HEK293T (cell line): Measurements from ENCODE around the gene SDC4.

Source experiments
- CTCF ChIA-PET: fragments of 350-600 bp; formaldehyde crosslinking; extraction: SDS; loops from one replicate; lab custom pipeline; 2021; ENCODE audit warnings: antibody characterized with exemption, inconsistent platforms; lab: Yijun Ruan, JAX
- POLR2A ChIA-PET: fragments of 350-600 bp; formaldehyde crosslinking; extraction: SDS; loops from one replicate; lab custom pipeline; 2020; ENCODE audit warnings: antibody characterized with exemption, inconsistent platforms; lab: Yijun Ruan, JAX
- DNase-seq: peaks from one replicate; pipeline ENCODE4 v3.0.0; 2012; ENCODE audit warnings: mixed read lengths; ENCODE audit errors: extremely low spot score
- ARNT ChIP-seq: fragments of 450-650 bp; IDR thresholded peaks from 2 replicates; pipeline ENCODE4 v1.6.1; 2017; ENCODE audit warnings: mild to moderate bottlenecking
- BHLHE40 ChIP-seq: fragments of 450-650 bp; IDR thresholded peaks from 2 replicates; pipeline ENCODE4 v1.6.1; 2016; ENCODE audit warnings: mild to moderate bottlenecking, moderate library complexity, borderline replicate concordance
- CTBP1 ChIP-seq: fragments of 450-650 bp; IDR thresholded peaks from 2 replicates; pipeline ENCODE4 v1.6.1; 2016; ENCODE audit warnings: borderline replicate concordance
- ELF4 ChIP-seq: fragments of 450-650 bp; IDR thresholded peaks from 2 replicates; pipeline ENCODE4 v1.6.1; 2017; ENCODE audit warnings: antibody characterized with exemption
- FOXA1 ChIP-seq: fragments of 450-650 bp; IDR thresholded peaks from 2 replicates; pipeline ENCODE4 v1.6.1; 2016; ENCODE audit warnings: mild to moderate bottlenecking
- FOXK2 ChIP-seq: fragments of 450-650 bp; IDR thresholded peaks from 2 replicates; pipeline ENCODE4 v1.6.1; 2016; ENCODE audit warnings: mild to moderate bottlenecking
- FOXM1 ChIP-seq: fragments of 450-650 bp; IDR thresholded peaks from 2 replicates; pipeline ENCODE4 v1.6.1; 2017; ENCODE audit warnings: mild to moderate bottlenecking, borderline replicate concordance
- HDGF ChIP-seq: fragments of 450-650 bp; IDR thresholded peaks from 2 replicates; pipeline ENCODE4 v1.6.1; 2017; ENCODE audit warnings: antibody characterized with exemption, borderline replicate concordance
- L3MBTL2 ChIP-seq: fragments of 450-650 bp; conservative IDR thresholded peaks from 2 replicates; pipeline ENCODE4 v1.6.1; 2016; ENCODE audit warnings: mild to moderate bottlenecking
- LEF1 ChIP-seq: fragments of 450-650 bp; IDR thresholded peaks from 2 replicates; pipeline ENCODE4 v1.6.1; 2017; ENCODE audit warnings: mild to moderate bottlenecking, borderline replicate concordance
- NFRKB ChIP-seq: fragments of 450-650 bp; IDR thresholded peaks from 2 replicates; pipeline ENCODE4 v1.6.1; 2016; ENCODE audit warnings: mild to moderate bottlenecking, moderate library complexity
- SP1 ChIP-seq: fragments of 450-650 bp; IDR thresholded peaks from 2 replicates; pipeline ENCODE4 v1.6.1; 2017
- SUZ12 ChIP-seq: fragments of 450-650 bp; IDR thresholded peaks from 2 replicates; pipeline ENCODE4 v1.6.1; 2016; ENCODE audit warnings: mild to moderate bottlenecking
- TARDBP ChIP-seq: fragments of 450-650 bp; IDR thresholded peaks from 2 replicates; pipeline ENCODE4 v1.6.1; 2016
- ZNF384 ChIP-seq: fragments of 450-650 bp; IDR thresholded peaks from 2 replicates; pipeline ENCODE4 v1.6.1; 2016
- TF ChIP-seq, protein P1 (sequence below): fragments of 450-650 bp; IDR thresholded peaks from 2 replicates; pipeline ENCODE4 v1.6.1; 2016

SDC4 gene

GRCh38 chr20:45339084-45339483 lies 9.1 kb downstream of the SDC4 start:
- no peak for DNase-seq
- ChIA-PET CTCF (no interaction called here), POLR2A (no interaction called here)
- TF ChIP-seq SP1 (no peak), FOXK2 (no peak), CTBP1 (no peak), NFRKB (no peak), FOXA1 (no peak), SUZ12 (no peak), BHLHE40 (no peak), ARNT (no peak)
- TF ChIP-seq, protein P1, sequence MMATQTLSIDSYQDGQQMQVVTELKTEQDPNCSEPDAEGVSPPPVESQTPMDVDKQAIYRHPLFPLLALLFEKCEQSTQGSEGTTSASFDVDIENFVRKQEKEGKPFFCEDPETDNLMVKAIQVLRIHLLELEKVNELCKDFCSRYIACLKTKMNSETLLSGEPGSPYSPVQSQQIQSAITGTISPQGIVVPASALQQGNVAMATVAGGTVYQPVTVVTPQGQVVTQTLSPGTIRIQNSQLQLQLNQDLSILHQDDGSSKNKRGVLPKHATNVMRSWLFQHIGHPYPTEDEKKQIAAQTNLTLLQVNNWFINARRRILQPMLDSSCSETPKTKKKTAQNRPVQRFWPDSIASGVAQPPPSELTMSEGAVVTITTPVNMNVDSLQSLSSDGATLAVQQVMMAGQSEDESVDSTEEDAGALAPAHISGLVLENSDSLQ: no peak

DNA sequence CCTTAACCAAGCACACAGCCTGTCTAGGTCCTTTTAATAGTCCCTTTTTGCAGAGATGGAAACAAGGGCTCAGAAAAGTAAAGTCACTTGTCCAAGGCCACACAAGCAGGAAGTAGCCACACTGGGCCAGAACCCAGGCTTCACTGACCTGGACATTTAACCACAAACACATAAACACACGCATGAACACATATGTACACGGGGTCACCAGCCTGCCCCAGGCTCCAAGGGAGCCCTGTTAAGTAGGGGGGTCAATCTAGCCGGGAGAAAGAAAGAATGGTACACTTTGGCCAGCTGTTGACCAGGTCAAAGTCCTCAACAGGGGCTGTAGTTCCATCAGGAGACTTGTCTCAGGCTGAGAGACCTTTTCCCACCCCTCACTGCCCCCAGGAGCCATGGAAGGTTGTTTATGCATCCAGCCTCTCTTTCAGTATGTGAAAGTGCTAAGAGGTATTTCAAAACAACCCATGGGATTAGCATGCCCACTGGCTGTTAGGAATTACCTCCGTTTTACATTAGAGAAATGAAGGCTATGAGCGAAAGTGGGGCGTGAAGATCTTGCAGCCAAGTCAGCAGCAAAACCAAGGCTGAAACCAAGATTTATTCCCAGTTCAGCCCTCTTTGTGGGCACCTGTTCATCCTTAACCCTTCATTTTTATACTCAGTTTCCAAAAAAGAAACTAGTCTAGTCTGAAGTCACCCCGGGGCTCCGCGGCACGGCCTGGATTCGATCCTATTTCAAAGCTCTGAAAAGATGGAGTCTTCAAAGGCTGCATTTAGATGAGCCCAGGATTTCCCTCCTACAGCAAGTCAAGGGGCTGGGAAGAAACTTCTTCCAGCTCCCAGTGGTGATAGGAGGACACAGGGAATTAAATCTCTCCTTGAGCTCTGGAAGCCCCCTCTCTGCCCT lies 9.8 kb downstream of the SDC4 start:
- TF ChIP-seq FOXA1 (no peak), ZNF384 (no peak), BHLHE40 (no peak), LEF1 (no peak), FOXK2 (no peak), SUZ12 (no peak), SP1 (no peak), CTBP1 (no peak), FOXM1 (no peak), NFRKB (no peak), TARDBP (no peak)
- TF ChIP-seq, protein P1: no peak
- DNase-seq: no peak
- ChIA-PET POLR2A (interaction anchor here (1.5 kb wide), 1 partner anchor 25 kb away, joined by 4 read pairs; the partner anchor contains the start of gene SYS1), CTCF (interaction anchor here (2.2 kb wide), 1 partner anchor 24 kb away, joined by 7 read pairs; the partner anchor contains the start of gene SYS1)

- TF ChIP-seq CTBP1: no peak
- no peak for TF ChIP-seq ZNF384
- no peak for TF ChIP-seq SUZ12
- TF ChIP-seq NFRKB: no peak
- TF ChIP-seq BHLHE40: no peak
- TF ChIP-seq HDGF: no peak
- no peak for TF ChIP-seq FOXA1
- TF ChIP-seq L3MBTL2: no peak
- TF ChIP-seq LEF1: no peak
- no peak for TF ChIP-seq ELF4
- TF ChIP-seq, protein P1: no peak
- no peak for TF ChIP-seq FOXK2
- no peak for TF ChIP-seq SP1
- TF ChIP-seq ARNT: no peak
- no peak for DNase-seq
- CTCF ChIA-PET: interaction anchor here (0.6 to 2.2 kb wide), 2 partner anchors 25 to 143 kb away, joined by 5 to 7 read pairs; partner anchors contain the start of gene SYS1
- POLR2A ChIA-PET: interaction anchor here (0.8 to 1.5 kb wide), 2 partner anchors 10 to 26 kb away, joined by 3 to 4 read pairs; partner anchors contain the start of gene SYS1
These were observed 10.7 kb downstream of the SDC4 start for GRCh38 chr20:45337367-45338120.

DNA sequence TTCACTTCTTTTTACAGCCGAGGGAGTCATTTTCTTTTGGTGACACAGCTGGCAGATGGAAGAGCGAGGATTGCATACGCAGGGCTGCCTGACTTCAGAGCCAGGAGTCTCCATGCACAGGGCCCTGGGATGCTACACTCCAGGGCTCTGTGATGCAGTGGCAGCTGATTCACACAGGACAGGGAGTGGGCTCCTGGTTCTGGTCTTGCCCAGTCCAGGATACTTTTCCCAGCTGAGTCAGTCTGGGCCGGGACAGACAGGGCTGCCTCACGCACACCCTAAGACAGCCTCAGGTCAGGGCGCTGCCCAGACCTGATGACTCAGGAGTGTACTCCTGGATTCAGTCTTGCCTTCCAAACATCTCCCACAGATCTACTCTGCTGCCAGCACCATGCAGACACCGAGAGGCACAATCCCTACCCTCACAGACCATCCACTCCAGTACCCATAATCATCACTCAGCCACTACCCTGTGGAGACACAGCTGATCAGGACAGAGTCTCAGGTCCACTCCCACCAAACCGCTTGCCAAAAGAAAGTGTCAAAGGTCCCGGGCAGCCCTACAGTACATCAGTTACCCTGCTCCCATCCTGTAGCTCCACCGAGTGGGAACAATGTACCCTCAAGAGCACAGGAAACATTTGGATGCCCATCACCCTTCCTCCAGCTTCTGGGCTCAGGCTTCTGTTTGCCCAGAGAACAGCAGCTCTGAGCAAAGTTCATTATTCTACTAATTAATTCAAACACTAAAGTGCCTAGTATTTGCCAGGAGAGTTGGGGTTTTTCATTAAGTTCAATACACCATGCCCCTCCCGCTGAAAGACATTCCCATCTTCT lies 11.5 kb downstream of the SDC4 start:
- ChIA-PET POLR2A (interaction anchor here (0.7 to 1.5 kb wide), 3 partner anchors 10 to 26 kb away, joined by 3 to 4 read pairs (median 4); partner anchors contain the start of gene SYS1), CTCF (interaction anchor here (1.0 to 2.2 kb wide), 2 partner anchors 14 to 26 kb away, joined by 3 to 7 read pairs; partner anchors contain the start of gene SYS1)
- no peak for DNase-seq
- TF ChIP-seq ZNF384 (no peak), ELF4 (no peak), SUZ12 (no peak), TARDBP (no peak), HDGF (no peak), FOXA1 (no peak), CTBP1 (no peak), NFRKB (no peak), ARNT (no peak), LEF1 (no peak), FOXK2 (no peak), SP1 (no peak), L3MBTL2 (no peak), FOXM1 (no peak), BHLHE40 (no peak)
- TF ChIP-seq, protein P1: no peak
